Stimulated activated CD8-positive, alpha-beta memory T cell treated with anti-CD3 and anti-CD28 coated beads, Interleukin-7, amount 100 ng/mL, for 4 hours (primary cell): ENCODE data around the gene C8G.

Experiments
- DNase-seq, 2 donors: peaks; one replicate each; pipeline ENCODE4 v3.0.0-alpha.2; 2020; ENCODE audit warnings: low read depth in 2 of 2

The C8G gene

DNA sequence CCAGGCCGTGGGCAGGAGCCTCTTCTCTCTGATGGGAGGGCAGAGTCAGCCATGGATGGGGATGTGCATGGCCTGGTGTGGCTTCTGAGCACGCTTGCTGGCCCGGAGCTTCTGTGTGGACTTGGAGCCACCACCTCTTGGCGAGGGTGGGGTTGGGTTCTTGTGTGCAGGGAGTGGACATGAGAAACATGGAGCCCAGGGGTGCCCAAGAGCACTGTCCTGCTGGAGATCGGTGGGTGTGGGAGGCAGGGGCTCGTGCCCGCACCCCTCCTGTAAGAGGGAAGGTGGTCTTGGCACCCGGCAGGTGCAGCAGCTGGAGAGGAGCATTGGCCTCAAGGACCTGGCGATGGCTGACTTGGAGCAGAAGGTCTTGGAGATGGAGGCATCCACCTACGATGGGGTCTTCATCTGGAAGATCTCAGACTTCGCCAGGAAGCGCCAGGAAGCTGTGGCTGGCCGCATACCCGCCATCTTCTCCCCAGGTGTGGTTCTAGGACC, 24.3 kb upstream of the C8G start:
- no peak for DNase-seq

DNA sequence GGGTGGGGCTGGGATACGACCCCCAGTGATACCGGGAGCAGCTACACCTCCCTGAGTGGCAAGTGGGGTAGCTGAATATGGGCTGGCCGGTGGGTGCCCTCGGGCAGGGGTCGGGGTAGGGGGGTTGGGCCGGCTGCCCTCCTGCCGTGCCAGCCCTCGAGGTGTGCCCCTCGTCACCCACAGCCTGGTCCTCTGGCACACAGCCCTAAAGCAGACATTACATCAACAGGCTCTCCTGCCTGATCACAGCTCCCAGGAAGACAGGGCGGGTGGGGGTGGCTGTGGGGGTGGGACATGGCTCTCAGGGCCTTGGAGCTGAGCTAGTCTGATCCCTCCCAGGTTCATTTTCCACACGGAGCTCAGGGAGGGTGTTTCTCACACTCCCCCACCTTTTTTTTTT, 23.7 kb upstream of the C8G start:
- no peak for DNase-seq

DNA sequence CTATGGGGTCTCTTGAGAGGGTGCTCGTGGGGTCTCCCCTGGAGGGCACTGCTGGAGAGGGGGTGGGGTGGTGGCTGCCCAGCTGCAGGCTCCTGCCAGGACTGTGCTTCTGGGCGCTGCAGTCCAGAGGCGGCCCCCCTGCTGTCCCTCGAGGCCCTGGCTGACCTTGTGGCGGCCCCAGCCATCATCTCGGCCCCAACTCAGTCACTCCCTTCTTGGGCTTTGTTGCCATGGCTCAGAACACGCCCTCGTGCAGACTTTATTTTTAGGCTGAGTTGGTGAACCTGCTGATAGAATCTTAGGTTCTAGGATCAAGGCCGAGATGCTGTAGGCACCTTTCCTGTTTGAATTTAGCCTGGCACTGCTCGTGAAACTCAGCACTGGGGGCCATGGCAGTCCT, 23.3 kb upstream of the C8G start:
- no peak for DNase-seq

DNA sequence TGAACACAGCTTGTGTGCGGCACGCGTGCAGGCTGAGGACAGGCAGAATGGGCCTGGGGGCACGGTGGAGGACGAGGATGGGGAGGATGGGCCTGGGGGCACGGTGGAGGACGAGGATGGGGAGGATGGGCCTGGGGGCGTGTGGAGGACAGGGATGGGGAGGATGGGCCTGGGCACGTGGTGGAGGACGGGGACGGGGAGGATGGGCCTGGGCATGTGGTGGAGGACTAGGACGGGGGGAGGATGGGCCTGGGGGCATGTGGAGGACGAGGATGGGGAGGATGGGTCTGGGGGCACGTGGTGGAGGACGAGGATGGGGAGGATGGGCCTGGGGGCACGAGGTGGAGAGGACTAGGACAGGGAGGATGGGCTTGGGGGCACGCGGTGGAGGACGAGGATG, 22.5 kb upstream of the C8G start:
- no peak for DNase-seq

DNA sequence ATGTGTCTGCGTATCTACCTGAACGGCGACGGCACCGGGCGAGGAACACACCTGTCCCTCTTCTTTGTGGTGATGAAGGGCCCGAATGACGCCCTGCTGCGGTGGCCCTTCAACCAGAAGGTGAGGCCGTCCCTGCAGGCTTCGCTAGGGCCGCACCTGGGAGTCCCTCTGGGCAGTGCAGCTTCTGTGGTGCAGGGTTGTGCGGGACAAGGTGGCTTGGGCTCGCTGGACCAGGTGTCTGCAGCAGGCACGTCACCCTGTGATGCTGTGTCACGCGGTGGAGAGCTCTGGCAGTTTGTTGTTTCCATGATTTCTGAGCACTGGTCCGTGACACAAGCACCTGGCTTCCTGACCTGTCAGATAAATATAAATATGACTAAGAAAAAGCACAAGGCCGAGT, 21.2 kb upstream of the C8G start:
- DNase-seq: no peak

DNA sequence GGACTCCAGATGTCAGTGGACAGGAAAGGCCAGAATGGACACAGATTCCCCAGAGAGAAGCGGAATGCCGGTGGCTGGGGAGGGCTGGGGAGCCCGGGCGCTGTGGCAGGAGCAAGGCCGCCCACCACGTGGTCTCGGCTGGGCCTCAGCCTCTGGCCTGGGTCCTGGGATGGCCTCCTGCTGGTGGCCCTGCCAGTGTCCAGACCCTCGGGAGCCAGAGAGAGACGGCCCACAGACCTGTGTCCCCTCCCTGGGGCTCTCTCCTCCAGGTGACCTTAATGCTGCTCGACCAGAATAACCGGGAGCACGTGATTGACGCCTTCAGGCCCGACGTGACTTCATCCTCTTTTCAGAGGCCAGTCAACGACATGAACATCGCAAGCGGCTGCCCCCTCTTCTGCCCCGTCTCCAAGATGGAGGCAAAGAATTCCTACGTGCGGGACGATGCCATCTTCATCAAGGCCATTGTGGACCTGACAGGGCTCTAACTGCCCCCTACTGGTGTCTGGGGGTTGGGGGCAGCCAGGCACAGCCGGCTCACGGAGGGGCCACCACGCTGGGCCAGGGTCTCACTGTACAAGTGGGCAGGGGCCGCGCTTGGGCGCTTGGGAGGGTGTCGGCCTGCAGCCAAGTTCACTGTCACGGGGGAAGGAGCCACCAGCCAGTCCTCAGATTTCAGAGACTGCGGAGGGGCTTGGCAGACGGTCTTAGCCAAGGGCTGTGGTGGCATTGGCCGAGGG, 19.5 kb upstream of the C8G start:
- no peak for DNase-seq

DNA sequence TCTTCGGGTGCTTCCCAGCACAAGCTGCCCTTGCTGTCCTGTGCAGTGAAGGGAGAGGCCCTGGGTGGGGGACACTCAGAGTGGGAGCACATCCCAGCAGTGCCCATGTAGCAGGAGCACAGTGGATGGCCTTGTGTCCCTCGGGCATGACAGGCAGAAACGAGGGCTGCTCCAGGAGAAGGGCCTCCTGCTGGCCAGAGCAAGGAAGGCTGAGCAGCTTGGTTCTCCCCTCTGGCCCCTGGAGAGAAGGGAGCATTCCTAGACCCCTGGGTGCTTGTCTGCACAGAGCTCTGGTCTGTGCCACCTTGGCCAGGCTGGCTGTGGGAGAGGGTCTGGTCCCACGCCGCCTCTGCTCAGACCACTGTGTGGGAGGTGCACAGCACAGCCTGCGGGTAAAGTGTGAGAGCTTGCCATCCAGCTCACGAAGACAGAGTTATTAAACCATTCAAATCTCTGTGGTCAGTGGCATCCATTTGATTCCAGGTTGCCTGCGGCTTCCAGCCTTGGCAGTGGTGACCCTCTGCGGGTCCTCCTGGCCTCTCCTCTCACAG, 18.8 kb upstream of the C8G start:
- no peak for DNase-seq

DNA sequence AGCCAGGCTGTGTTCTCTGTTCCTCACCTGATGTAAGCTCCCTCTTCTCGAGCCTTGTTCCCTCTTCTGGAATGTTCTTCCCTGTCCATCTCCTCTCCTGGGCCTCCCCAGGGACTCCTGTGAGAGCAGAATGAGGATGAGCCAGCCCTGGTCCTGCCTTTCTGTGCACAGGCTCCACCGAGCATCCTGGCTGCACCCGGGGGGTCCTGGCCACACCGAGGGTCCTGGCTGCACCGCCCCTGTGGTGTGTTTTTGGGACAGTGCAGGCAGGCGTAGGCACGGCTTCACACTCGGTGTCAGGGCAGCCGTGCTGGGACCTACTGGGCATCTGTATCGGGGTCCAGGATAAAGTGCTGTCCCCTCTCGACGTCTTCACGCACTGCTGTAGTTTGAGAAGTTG, 18.3 kb upstream of the C8G start:
- no peak for DNase-seq

DNA sequence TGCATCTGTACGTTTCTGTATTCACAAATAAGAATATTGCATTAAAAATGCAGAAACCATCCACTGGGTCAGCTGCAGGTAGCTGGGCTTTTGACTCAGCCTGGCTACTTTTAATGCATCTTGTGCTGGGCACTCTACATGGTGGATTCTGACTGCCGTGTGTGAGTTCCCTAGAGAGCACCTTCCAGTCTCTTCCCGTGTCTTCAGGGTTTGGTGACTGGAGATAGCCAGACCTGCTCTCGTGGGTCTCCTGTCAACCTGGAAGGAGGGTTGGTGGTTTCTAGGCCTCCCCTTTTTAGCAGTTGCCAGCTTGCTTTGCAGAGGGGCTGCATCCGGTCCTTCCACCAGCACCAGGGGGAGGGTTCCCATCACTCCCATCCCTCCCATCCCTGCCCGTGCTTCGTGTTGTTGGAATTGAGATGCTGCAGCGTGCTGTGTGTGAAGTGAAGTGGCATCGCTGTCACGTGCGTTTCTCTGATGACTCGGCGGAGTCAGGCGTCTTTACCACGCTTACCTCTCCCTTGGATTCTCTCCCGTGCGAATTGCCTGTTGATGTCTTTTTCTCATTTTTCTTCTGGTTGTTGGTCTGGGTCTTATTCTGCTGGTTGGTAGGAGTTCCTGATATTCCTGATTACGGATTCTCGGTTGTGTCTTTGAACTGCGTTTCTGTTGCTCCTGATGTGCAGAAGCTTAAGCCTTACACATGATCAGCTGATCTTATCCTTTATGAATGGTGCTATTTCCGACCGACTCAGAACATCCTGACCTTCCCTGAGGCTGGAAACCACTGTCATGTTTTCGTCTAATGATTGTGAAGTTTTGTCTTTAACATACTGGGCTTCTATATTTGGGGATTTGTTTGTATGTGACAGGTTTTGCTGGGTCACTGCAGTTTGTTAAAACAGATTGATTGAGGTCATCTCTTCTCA, 17.4 kb upstream of the C8G start:
- no peak for DNase-seq

DNA sequence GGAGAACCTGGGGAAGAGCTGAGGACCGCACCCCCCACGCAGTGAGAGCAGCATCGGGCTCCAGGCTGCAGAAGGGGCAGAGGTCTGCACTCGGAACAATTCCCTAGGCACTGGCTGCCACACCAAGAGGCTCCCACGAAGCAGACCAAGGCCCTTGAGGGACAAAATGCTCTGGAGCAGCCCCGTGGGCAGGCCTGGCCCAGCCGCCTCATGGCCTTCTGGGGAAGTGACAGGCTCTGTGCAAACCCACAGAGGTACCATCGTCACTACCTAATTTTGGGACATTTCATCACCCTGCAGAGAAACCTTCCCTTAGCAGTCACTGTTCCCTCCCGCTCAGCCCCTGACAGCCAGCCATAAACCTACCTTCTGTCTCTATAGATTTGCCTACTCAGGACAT, 16.5 kb upstream of the C8G start:
- no peak for DNase-seq

DNA sequence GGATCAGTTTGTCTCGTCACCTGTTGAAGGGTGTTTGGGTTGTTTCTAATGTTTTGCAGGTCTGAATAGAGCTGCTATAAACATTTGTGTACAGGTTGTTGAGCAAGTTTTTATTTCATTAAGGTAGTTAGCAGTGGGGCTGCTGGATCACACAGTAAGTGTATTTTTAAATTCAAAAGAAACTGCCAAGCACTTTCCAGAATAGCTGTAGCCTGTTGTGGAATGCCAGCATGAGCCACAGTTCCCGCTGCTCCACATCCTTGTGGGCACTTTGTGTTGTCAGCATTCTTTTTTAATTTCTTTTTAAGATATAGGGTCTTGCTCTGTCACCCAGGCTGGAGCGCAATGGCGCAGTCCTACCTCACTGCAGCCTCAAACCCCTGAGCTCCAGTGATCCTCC, 15.0 kb upstream of the C8G start:
- no peak for DNase-seq

DNA sequence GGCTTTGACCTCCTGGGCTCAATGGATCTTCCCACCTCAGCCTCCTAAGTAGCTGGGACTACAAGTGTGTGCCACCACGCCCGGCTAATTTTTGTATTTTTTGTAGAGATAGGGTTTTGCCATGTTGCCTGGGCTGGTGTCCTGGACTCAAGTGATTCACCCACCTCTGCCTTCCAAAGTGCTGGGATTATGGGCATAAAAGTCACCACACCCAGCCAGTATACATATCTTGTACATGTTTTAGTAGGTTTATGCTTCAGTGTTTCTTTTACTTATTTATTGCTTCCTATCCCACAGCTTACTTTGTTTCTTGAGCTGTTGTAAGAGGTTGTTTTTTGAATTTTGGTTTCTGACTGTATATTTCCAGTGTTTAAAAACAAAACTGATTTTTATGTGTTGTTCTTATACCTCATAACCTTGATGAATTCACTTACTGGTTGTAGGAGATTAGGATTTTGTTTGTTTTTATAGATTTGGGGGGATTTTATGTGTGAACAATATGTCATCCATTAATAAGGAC, 13.4 kb upstream of the C8G start:
- no peak for DNase-seq

DNA sequence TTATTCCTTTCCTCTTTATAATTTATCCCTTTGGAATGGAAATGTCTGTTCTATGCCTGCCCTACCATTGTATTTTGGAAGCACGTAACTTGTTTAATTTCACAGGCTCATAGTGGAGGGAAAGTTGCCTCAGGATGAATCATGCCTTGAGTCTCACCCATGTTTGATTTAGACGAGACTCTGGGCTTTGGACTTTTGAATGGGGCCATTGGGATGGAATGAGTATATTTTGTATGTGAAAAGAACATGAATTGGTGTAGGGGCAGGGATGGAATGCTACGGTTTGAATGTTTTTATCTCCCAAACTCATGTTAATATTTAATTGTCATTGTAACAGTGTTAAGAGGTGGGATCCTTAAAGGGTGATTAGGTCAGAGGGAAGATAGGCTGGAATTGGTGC, 10.8 kb upstream of the C8G start:
- no peak for DNase-seq

DNA sequence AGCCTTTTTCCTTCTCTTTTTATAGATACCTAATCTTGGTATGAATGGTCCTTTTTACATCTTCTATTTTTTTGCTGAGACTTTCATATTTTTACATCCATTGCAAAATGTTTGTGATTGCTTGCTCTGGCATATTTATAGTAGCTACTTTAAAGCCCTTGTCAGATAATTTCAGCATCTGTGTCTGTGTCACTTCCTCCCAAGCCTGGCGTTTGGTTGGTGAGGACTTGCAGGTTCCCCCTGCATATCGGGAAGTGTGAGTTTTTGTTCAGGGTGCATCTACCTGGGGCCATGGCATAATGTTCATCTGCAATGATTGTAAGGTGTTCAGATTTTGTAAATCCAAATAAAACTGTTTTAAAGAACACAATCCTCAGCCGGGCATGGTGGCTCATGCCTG, 9.4 kb upstream of the C8G start:
- no peak for DNase-seq

DNA sequence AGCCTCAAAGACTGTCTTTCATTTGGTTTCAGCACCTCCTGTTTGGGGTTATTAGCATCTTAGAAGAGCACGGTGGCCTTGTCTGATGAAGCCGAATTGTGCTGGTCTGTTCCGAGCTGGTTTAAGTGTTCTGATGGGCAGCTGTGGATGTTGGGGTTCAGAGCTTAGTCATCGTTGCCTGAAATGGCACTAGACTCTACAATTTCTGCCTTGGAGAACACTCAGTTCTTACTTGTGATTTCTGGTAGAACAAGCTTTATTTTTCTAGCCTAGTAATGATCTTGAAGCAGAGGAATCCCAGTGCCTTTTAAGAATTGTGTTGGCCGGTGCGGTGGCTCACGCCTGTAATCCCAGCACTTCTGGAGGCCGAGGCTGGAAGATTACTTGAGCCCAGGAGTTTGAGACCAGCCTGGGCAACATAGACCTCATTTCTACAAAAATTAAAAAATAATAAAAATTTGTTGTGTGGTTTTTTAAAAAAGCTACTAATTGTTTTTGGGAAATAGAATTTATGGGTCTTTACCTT, 8.3 kb upstream of the C8G start:
- no peak for DNase-seq

DNA sequence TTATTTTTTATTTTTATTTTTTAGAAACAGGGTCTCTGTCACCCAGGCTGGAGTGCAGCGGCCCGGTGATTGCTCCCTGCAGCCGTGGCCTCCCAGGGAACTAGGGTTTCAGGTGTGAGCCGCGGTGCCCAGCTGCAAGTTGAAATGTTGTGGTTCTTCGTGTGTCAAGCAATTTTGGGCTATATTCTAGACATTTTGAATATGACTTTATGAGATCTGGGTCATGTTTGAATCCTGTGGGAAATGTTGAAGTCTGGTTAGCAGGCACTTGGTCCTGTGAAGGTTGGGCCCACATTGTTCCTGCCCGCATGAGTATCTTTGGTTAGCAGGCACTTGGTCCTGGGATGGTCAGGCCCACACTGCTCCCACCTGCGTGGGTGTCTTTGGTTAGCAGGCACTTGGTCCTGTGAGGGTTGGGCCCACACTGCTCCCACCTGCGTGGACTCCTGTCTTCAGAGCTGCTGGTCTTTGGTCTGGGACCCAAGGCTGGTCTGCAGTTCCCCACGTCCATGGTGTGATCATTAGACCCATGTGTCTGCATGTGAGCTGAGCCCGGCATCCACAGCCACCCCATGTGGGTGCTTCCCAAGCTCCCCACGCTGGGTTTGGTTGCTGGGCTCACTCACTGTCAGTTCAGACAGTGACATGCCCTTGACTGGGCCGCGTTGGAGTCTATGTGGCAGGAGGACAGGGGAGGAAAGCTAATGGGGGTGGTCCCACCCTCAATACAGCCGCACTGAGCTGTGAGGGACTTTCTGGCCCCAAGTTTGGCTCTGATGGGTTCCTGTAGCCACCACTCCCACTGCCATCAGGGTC, 7.6 kb upstream of the C8G start:
- no peak for DNase-seq

DNA sequence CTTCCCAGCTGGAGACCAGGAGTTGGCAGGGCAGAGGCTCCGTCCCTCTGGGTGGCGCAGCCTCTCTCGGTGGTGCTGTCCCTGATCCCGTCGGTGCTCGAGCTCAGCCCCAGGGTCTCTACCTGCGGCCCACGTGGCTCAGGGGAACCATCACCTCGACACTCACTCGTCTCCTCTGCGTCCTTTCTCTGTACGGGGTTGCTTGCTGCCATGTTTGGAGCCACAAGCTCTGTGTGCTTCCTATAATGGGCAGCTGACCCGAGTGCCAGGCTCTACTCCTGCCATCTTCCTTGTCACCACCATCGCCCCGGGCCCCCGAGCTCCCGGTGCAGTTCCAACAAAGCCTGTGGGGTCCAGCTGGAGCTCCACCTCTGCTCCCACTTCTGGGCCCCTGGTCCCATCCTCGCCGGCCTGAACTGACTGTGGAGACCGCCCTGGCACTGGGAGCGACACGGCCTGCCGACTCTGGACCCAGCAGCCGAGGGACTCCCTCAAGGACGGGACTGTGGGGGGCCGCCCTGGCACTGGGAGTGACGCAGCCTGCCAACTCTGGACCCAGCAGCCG, 5.5 kb upstream of the C8G start:
- DNase-seq: no peak

DNA sequence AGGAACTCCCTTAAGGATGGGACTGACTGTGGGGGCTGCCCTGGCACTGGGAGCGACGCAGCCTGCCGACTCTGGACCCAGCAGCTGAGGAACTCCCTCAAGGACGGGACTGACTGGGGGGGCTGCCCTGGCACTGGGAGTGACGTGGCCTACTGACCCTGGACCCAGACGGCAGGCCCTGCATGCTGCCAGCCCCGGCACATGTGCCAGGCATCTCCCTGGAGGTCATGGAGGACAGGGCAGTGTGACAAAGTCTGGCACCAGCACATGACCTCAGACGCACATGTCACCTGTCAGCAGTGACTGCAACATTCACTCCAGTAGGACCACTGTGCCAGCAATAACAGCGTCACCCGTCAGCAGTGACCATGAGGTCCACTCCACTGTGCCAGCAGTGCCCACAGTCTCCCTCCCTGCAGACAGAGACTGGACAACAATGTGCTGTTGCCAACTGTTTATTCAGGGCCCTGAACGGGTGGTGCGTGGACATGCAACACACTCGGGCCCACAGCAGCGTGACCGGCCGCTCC, 5.0 kb upstream of the C8G start:
- DNase-seq: no peak

DNA sequence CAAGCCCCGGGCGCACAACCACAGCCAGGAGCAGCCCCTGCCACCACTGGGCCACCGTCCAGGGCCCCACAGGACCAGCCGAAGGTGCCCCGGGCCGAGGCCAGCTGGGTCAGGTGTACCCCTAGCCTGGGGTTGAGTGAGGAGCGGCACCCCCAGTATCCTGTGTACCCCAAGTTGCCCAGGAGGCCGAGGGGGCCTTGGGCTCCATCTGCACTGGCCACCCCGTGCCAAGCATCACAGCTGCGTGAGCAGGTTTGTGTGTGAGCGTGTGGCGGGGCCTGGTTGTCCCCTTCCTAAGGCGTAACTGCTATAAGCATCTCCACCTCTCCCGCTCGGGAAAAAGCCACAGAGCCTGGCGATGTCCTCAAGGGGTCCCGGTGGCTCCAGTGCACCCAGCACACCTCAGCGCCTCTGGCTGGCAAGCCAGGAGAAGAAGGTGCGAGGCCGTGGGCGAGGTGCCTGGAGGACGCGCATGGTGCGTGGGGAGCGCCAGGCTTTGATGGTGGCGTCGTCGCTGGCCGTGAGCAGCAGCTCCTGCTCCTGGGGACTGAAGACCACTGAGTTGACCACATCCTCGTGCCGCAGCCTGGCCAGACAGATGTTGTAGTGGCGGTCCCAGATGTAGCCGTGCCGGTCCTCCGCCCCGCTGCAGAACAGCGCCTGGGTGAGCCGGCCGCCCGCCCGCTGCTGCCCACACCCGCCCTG, 4.4 kb upstream of the C8G start:
- DNase-seq: no peak
